ENCODE data around the gene TCEAL8.
A peak's percentile ranks its signal among the peaks of the same experiment; 100 is the strongest.

TCEAL8 gene

DNA sequence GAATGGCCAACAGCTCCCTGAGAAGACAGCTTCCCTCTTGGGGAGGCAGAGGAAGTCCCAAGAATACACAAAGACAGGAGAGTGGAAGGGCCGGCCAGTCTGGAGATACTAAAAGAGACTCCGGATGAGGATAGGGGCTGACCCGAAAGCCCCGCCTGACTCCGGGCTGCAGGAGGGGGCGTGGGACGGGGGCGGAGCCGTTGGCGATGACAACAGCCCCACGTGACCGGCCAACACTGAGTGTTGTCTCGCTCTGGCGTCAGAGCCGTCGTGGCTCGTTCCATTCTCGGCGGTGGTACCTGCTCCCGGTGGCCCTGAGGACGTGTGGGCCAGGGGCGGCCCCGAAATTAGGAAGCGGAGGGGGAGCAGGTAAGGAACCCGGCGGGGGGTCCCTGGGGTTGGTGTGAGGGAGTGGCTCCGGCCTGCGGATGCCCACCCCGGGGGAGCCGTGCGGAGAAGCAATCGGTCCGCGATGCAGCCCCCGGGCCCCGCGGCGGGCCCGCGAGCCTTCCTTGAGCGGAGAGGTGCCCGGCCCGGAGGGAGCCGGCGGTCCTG lies 40.0 kb downstream of the TCEAL8 start, which contains the start of gene BEX4:
BEX4 (plus strand) TSS at position 239 of the 555 bp plus-strand sequence. CDS start 1,046 bp downstream, outside the sequence.
- DNase-seq (ENCODE audit: low spot score): peak; percentile 59

GRCh38 chrX:103212749-103213457 lies 42.1 kb downstream of the TCEAL8 start:
- no peak for DNase-seq (ENCODE audit: low spot score)

GRCh38 chrX:103211012-103211715 lies 43.8 kb downstream of the TCEAL8 start:
- DNase-seq (ENCODE audit: low spot score): peak; percentile 29

- no peak for DNase-seq (ENCODE audit: low spot score)
Observed at GRCh38 chrX:103210056-103210455, 44.9 kb downstream of the TCEAL8 start.
